C4-2B (cell line): ENCODE data around the gene ACSM4.

ENCODE experiments used
- ZFX ChIP-seq: fragments of 450-650 bp; IDR thresholded peaks from 2 replicates; pipeline ENCODE4 v1.6.1; 2017
- TF ChIP-seq, protein P1 (sequence below): fragments of 450-650 bp; conservative IDR thresholded peaks from 2 replicates; pipeline ENCODE4 v1.5.1; 2017; ENCODE audit warnings: mild to moderate bottlenecking

- TF ChIP-seq, protein P1, sequence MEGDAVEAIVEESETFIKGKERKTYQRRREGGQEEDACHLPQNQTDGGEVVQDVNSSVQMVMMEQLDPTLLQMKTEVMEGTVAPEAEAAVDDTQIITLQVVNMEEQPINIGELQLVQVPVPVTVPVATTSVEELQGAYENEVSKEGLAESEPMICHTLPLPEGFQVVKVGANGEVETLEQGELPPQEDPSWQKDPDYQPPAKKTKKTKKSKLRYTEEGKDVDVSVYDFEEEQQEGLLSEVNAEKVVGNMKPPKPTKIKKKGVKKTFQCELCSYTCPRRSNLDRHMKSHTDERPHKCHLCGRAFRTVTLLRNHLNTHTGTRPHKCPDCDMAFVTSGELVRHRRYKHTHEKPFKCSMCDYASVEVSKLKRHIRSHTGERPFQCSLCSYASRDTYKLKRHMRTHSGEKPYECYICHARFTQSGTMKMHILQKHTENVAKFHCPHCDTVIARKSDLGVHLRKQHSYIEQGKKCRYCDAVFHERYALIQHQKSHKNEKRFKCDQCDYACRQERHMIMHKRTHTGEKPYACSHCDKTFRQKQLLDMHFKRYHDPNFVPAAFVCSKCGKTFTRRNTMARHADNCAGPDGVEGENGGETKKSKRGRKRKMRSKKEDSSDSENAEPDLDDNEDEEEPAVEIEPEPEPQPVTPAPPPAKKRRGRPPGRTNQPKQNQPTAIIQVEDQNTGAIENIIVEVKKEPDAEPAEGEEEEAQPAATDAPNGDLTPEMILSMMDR = no peak
- TF ChIP-seq ZFX = no peak
Observed at GRCh38 chr12:7282844-7283243, 21.0 kb upstream of the ACSM4 start.
